ENCODE data around the gene SNX33.
"Not testable (repeated sequence)": the region's sequence is repeated elsewhere in the genome, so short reads cannot be mapped to it uniquely, and the experiment has no call there.

Gene SNX33

GRCh38 chr15:75647370-75648155 lies at the start of gene SNX33:
TSS of gene SNX33 (plus strand) at chr15:75647912. CDS start at chr15:75649103, 1,191 bp downstream.
- Histone ChIP-seq H3K36me3 (ENCODE audit: insufficient read depth, low read length) (no peaks in the 10 kb centered on the region; the same call in 1 of the 2 replicates), H3K4me1 (ENCODE audit: insufficient read depth, low read length) (peaks cover 13% of the 10 kb centered on the region)

GRCh38 chr15:75598361-75598760 lies 49.4 kb upstream of the SNX33 start:
- Histone ChIP-seq H3K36me3 (ENCODE audit: insufficient read depth, low read length) (peaks cover 5% of the 10 kb centered on the region; the same call in 1 of the 2 replicates), H3K4me1 (ENCODE audit: insufficient read depth, low read length) (no peaks in the 10 kb centered on the region), H3K9me3 (ENCODE audit: control insufficient read depth, insufficient read depth, low read length) (no peaks in the 10 kb centered on the region), H3K9ac (ENCODE audit: low read depth, low read length) (no peak overlapping the region)

More at GRCh38 chr15:75647370-75648155, at the start of gene SNX33:
- H3K9me3 ChIP-seq (ENCODE audit: control insufficient read depth, insufficient read depth, low read length), result no peaks in the 10 kb centered on the region
- H3K9ac ChIP-seq (ENCODE audit: low read depth, low read length), result peak within 1 kb of the TSS; percentile 92

- Histone ChIP-seq H3K36me3 (ENCODE audit: insufficient read depth, low read length) (peaks cover 9% of the 10 kb centered on the region), H3K9ac (ENCODE audit: low read depth, low read length) (no peak overlapping the region), H3K9me3 (ENCODE audit: control insufficient read depth, insufficient read depth, low read length) (no peaks in the 10 kb centered on the region), H3K4me1 (ENCODE audit: insufficient read depth, low read length) (no peaks in the 10 kb centered on the region)
These were observed 48.3 kb upstream of the SNX33 start for GRCh38 chr15:75599401-75599800.

- H3K9ac ChIP-seq (ENCODE audit: low read depth, low read length), result no peak overlapping the region
- H3K9me3 ChIP-seq (ENCODE audit: control insufficient read depth, insufficient read depth, low read length), result no peaks in the 10 kb centered on the region
- no peaks in the 10 kb centered on the region for H3K4me1 ChIP-seq (ENCODE audit: insufficient read depth, low read length)
- peaks cover 9% of the 10 kb centered on the region; the same call in 1 of the 2 replicates for H3K36me3 ChIP-seq (ENCODE audit: insufficient read depth, low read length)
These were observed 41.7 kb upstream of the SNX33 start for GRCh38 chr15:75606026-75606425.

- no peaks in the 10 kb centered on the region for H3K9me3 ChIP-seq (ENCODE audit: control insufficient read depth, insufficient read depth, low read length)
- no peak overlapping the region for H3K9ac ChIP-seq (ENCODE audit: low read depth, low read length)
- H3K4me1 ChIP-seq (ENCODE audit: insufficient read depth, low read length), result no peaks in the 10 kb centered on the region
- peaks cover 9% of the 10 kb centered on the region; the same call in 1 of the 2 replicates for H3K36me3 ChIP-seq (ENCODE audit: insufficient read depth, low read length)
These were observed 40.7 kb upstream of the SNX33 start for GRCh38 chr15:75606711-75607699.

GRCh38 chr15:75616766-75617165 lies 30.9 kb upstream of the SNX33 start:
- Histone ChIP-seq H3K9me3 (ENCODE audit: control insufficient read depth, insufficient read depth, low read length) (no peaks in the 10 kb centered on the region), H3K9ac (ENCODE audit: low read depth, low read length) (no peak overlapping the region), H3K4me1 (ENCODE audit: insufficient read depth, low read length) (no peaks in the 10 kb centered on the region), H3K36me3 (ENCODE audit: insufficient read depth, low read length) (peaks cover 6% of the 10 kb centered on the region)

- H3K9me3 ChIP-seq (ENCODE audit: control insufficient read depth, insufficient read depth, low read length), result no peaks in the 10 kb centered on the region
- no peaks in the 10 kb centered on the region for H3K4me1 ChIP-seq (ENCODE audit: insufficient read depth, low read length)
- peaks cover 6% of the 10 kb centered on the region for H3K36me3 ChIP-seq (ENCODE audit: insufficient read depth, low read length)
- H3K9ac ChIP-seq (ENCODE audit: low read depth, low read length), result no peak overlapping the region
These were observed 27.5 kb upstream of the SNX33 start for GRCh38 chr15:75620058-75620820.

GRCh38 chr15:75620841-75621391 lies 26.8 kb upstream of the SNX33 start:
- Histone ChIP-seq H3K36me3 (ENCODE audit: insufficient read depth, low read length) (peaks cover 6% of the 10 kb centered on the region), H3K4me1 (ENCODE audit: insufficient read depth, low read length) (no peaks in the 10 kb centered on the region), H3K9me3 (ENCODE audit: control insufficient read depth, insufficient read depth, low read length) (no peaks in the 10 kb centered on the region), H3K9ac (ENCODE audit: low read depth, low read length) (no peak overlapping the region)

- H3K4me1 ChIP-seq (ENCODE audit: insufficient read depth, low read length), result peaks cover 3% of the 10 kb centered on the region
- H3K9me3 ChIP-seq (ENCODE audit: control insufficient read depth, insufficient read depth, low read length), result no peaks in the 10 kb centered on the region
- no peak overlapping the region for H3K9ac ChIP-seq (ENCODE audit: low read depth, low read length)
- no peaks in the 10 kb centered on the region; the same call in 1 of the 2 replicates for H3K36me3 ChIP-seq (ENCODE audit: insufficient read depth, low read length)
These were observed 25.2 kb upstream of the SNX33 start for GRCh38 chr15:75622505-75622904.

- peaks cover 4% of the 10 kb centered on the region for H3K4me1 ChIP-seq (ENCODE audit: insufficient read depth, low read length)
- no peaks in the 10 kb centered on the region for H3K9me3 ChIP-seq (ENCODE audit: control insufficient read depth, insufficient read depth, low read length)
- peak within 1 kb of the TSS; percentile 100 for H3K9ac ChIP-seq (ENCODE audit: low read depth, low read length)
- H3K36me3 ChIP-seq (ENCODE audit: insufficient read depth, low read length), result no peaks in the 10 kb centered on the region
These were observed 22.0 kb upstream of the SNX33 start, which contains the start of gene SNUPN for GRCh38 chr15:75625542-75626347. TSS of gene SNUPN (minus strand) at chr15:75625725. CDS start at chr15:75621051, 4,674 bp downstream.

GRCh38 chr15:75631935-75632334 lies 15.8 kb upstream of the SNX33 start:
- no peak overlapping the region for H3K9ac ChIP-seq (ENCODE audit: low read depth, low read length)
- peaks cover 10% of the 10 kb centered on the region for H3K4me1 ChIP-seq (ENCODE audit: insufficient read depth, low read length)
- no peaks in the 10 kb centered on the region for H3K36me3 ChIP-seq (ENCODE audit: insufficient read depth, low read length)
- no peaks in the 10 kb centered on the region for H3K9me3 ChIP-seq (ENCODE audit: control insufficient read depth, insufficient read depth, low read length)

- not testable (repeated sequence) for H3K9me3 ChIP-seq (ENCODE audit: control insufficient read depth, insufficient read depth, low read length); H3K9ac ChIP-seq (ENCODE audit: low read depth, low read length); H3K36me3 ChIP-seq (ENCODE audit: insufficient read depth, low read length)
- H3K4me1 ChIP-seq (ENCODE audit: insufficient read depth, low read length), result peaks cover 15% of the 10 kb centered on the region; the same call in 1 of the 2 replicates
These were observed 13.8 kb upstream of the SNX33 start for GRCh38 chr15:75633922-75634321.

GRCh38 chr15:75636026-75636425 lies 11.7 kb upstream of the SNX33 start:
- Histone ChIP-seq H3K4me1 (ENCODE audit: insufficient read depth, low read length) (peaks cover 15% of the 10 kb centered on the region; the same call in 1 of the 2 replicates), H3K36me3 (ENCODE audit: insufficient read depth, low read length) (no peaks in the 10 kb centered on the region), H3K9me3 (ENCODE audit: control insufficient read depth, insufficient read depth, low read length) (no peaks in the 10 kb centered on the region), H3K9ac (ENCODE audit: low read depth, low read length) (no peak overlapping the region)

Data from ES-I3 (cell line).